ENCODE measurements around the gene KCNC3. TPM values are rescaled to one million over a fixed set of nuclear protein-coding genes. Genes with fewer than 3 reads are reported as not detected.

KCNC3 gene
- polyA plus RNA-seq, 2 of the 4 experiments (the other 2 are of a cell fraction) = 0.17 to 1.4 TPM

DNA sequence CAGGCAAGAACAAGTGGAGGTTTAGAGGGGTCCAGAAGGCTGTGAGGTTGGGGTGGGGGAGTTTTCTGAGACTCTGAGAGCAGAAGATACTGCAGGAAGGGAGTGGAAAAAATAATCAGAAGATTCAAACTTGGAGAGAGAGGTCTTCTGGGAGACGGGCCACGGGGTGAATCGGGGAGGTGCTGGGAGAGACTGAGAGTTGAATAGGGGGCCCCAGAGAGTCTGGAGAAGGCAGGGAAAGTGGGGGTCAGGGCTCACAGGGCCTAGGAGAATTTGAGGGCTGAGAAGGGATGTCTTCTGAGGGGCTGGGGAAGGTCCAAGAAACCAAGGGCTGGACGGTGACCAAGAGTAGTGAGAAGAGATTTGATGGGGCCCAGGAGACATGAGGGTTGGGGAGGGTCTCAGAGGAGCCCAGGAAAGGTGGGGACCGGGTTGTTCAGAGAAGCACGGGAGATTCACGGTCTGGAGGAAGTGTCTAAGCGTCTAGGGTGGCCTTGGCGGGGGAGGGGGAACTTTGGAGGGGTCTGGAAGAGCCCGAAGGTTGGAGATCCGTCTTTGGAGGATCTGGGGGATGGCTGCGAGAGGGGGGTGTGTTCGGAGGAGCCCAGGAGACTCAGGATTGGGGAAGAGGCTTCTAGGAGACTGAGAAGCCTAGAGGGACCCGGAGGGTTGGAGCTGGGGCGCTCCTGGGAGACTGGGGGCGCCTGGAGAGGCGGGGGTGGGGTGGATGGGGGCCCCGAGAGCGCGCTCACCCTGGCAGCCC lies 1.5 kb downstream of the KCNC3 start:
- ATAC-seq (no peak), DNase-seq (ENCODE audit: low read depth in 1 of 2, low spot score in 1 of 2) (no peak), FAIRE-seq (no peak)
- no peak for TF ChIP-seq RNF2 (IDR thresholded peaks at IDR 0.05; ENCODE audit: borderline replicate concordance, low read depth)
- TF ChIP-seq CEBPB (IDR thresholded peaks at IDR 0.05) = no peak
- no peak for TF ChIP-seq CHD2 (IDR thresholded peaks at IDR 0.05; ENCODE audit: low read length, partially characterized antibody)
- TF ChIP-seq, protein P1, sequence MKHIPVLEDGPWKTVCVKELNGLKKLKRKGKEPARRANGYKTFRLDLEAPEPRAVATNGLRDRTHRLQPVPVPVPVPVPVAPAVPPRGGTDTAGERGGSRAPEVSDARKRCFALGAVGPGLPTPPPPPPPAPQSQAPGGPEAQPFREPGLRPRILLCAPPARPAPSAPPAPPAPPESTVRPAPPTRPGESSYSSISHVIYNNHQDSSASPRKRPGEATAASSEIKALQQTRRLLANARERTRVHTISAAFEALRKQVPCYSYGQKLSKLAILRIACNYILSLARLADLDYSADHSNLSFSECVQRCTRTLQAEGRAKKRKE (CRISPR knock-in tag; IDR thresholded peaks at IDR 0.05; ENCODE audit: low read depth) = no peak
- no peak for TF ChIP-seq SREBF2 (IDR thresholded peaks at IDR 0.05)
- TF ChIP-seq, protein P2, sequence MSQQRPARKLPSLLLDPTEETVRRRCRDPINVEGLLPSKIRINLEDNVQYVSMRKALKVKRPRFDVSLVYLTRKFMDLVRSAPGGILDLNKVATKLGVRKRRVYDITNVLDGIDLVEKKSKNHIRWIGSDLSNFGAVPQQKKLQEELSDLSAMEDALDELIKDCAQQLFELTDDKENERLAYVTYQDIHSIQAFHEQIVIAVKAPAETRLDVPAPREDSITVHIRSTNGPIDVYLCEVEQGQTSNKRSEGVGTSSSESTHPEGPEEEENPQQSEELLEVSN (IDR thresholded peaks at IDR 0.05; ENCODE audit: borderline replicate concordance, low read depth) = no peak
- TF ChIP-seq, protein P3, sequence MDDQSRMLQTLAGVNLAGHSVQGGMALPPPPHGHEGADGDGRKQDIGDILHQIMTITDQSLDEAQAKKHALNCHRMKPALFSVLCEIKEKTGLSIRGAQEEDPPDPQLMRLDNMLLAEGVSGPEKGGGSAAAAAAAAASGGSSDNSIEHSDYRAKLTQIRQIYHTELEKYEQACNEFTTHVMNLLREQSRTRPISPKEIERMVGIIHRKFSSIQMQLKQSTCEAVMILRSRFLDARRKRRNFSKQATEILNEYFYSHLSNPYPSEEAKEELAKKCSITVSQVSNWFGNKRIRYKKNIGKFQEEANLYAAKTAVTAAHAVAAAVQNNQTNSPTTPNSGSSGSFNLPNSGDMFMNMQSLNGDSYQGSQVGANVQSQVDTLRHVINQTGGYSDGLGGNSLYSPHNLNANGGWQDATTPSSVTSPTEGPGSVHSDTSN (IDR thresholded peaks at IDR 0.05) = no peak
- TF ChIP-seq HEYL (CRISPR knock-in tag; IDR thresholded peaks at IDR 0.05) = no peak
- TF ChIP-seq EP300 (IDR thresholded peaks at IDR 0.05) = no peak
- peak overlapping the region; percentile 92 for H3K4me2 ChIP-seq
- ChIA-PET POLR2A (interaction anchor here (1.9 kb wide), 1 partner anchor 397 kb away, joined by 8 read pairs; no protein-coding TSS in a partner anchor), CTCF (interaction anchor here (0.7 to 3.0 kb wide), 37 partner anchors 9 to 394 kb away, joined by 3 to 76 read pairs (median 4); no protein-coding TSS in a partner anchor)
- 30% methylated on average over 17 of the region's 20 CpGs for WGBS (ENCODE audit: missing lambda C conversion rate)
- H3K9me3 ChIP-seq = no peaks in the 10 kb centered on the region
- peaks cover 35% of the 10 kb centered on the region for H3K4me1 ChIP-seq
- peak overlapping the region; percentile 46; the same call in 1 of the 3 replicates for H3K4me3 ChIP-seq
- H3K27ac ChIP-seq = no peak overlapping the region

DNA sequence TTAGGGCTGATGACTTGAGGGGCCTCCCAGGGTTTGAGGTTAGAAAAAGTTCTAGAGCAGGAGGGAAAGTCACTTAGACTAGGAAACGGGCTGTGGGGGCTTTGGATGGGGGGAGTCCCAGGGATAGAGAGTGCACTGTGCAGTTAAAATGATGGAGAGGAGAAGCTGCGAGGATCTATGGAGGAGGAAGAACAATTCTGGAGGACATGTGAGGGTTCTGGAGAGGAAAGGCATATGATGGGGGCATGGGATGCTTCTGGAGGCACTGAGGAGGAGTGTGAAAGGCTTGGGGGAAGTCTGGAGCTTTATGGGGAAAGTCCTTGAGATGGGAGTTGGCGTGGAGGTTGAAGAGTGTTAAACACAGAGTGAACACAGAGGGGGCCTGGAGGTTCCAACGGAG lies 2.2 kb downstream of the KCNC3 start:
- no peak overlapping the region for H3K4me2 ChIP-seq
- no peak overlapping the region for H3K27ac ChIP-seq
- POLR2A ChIA-PET = no interaction called here
- CTCF ChIA-PET = interaction anchor here (3.0 kb wide), 1 partner anchor 179 kb away, joined by 76 read pairs; no protein-coding TSS in a partner anchor
- FAIRE-seq (no peak), ATAC-seq (no peak), DNase-seq (ENCODE audit: low read depth in 1 of 2, low spot score in 1 of 2) (no peak)
- 44% methylated on average over 4 of the region's 4 CpGs for WGBS (ENCODE audit: missing lambda C conversion rate)
- H3K4me3 ChIP-seq = no peak overlapping the region
- no peak for TF ChIP-seq JUN (IDR thresholded peaks at IDR 0.05)
- TF ChIP-seq POLR2AphosphoS2 (conservative IDR thresholded peaks at IDR 0.05; ENCODE audit: low read length) = no peak
- no peak for TF ChIP-seq PHF8 (IDR thresholded peaks at IDR 0.05; ENCODE audit: borderline replicate concordance, low read depth)
- no peak for TF ChIP-seq RCOR1 (IDR thresholded peaks at IDR 0.05; ENCODE audit: low read depth, low read length)
- TF ChIP-seq RNF2 (IDR thresholded peaks at IDR 0.05; ENCODE audit: borderline replicate concordance, low read depth) = no peak
- no peak for TF ChIP-seq NFE2L2 (conservative IDR thresholded peaks at IDR 0.05; ENCODE audit: low read length)
- TF ChIP-seq, protein P4, sequence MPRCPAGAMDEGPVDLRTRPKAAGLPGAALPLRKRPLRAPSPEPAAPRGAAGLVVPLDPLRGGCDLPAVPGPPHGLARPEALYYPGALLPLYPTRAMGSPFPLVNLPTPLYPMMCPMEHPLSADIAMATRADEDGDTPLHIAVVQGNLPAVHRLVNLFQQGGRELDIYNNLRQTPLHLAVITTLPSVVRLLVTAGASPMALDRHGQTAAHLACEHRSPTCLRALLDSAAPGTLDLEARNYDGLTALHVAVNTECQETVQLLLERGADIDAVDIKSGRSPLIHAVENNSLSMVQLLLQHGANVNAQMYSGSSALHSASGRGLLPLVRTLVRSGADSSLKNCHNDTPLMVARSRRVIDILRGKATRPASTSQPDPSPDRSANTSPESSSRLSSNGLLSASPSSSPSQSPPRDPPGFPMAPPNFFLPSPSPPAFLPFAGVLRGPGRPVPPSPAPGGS (IDR thresholded peaks at IDR 0.05) = no peak
- TF ChIP-seq CEBPB (IDR thresholded peaks at IDR 0.05) = no peak
- TF ChIP-seq RARB (CRISPR knock-in tag; IDR thresholded peaks at IDR 0.05) = no peak
- no peak for TF ChIP-seq HEYL (CRISPR knock-in tag; IDR thresholded peaks at IDR 0.05)
- no peak for TF ChIP-seq ZSCAN20 (CRISPR knock-in tag; IDR thresholded peaks at IDR 0.05)
- TF ChIP-seq TFCP2L1 (CRISPR knock-in tag; IDR thresholded peaks at IDR 0.05) = no peak
- H3K4me1 ChIP-seq = peaks cover 35% of the 10 kb centered on the region
- no peaks in the 10 kb centered on the region for H3K9me3 ChIP-seq

Data from A549 (cell line).